Cardiac muscle cell (in vitro differentiated cells and primary cell): ENCODE data around the gene LRMDA. TPM values are rescaled to one million over a fixed set of nuclear protein-coding genes. Genes with fewer than 3 reads are reported as not detected.
A peak's percentile ranks its signal among the peaks of the same experiment; 100 is the strongest.

ENCODE experiments used
- DNase-seq, 2 donors: peaks; one replicate each; pipeline versions ENCODE4 v3.0.0 to v3.0.0-alpha.2; 2010 to 2017; ENCODE audit warnings: low read depth in 1 of 2, low spot score in 1 of 2
- H3K27ac ChIP-seq: fragments of 200-600 bp; sonication (generic); 2 replicates; pipeline ENCODE4 v1.5.1; 2016
- H3K27me3 ChIP-seq: fragments of 200-600 bp; sonication (generic); 2 replicates; pipeline ENCODE4 v1.6.0; 2016; ENCODE audit warnings: control low read depth
- H3K36me3 ChIP-seq: fragments of 200-600 bp; sonication (generic); 2 replicates; pipeline ENCODE4 v1.5.1; 2016; ENCODE audit warnings: control low read depth
- H3K4me1 ChIP-seq: fragments of 200-600 bp; sonication (generic); 2 replicates; pipeline ENCODE4 v1.8.1; 2017; ENCODE audit warnings: low read depth, mild to moderate bottlenecking, mixed run types
- H3K4me3 ChIP-seq: fragments of 200-600 bp; sonication (generic); 2 replicates; pipeline ENCODE4 v1.5.1; 2016; ENCODE audit warnings: mild to moderate bottlenecking
- H3K9me3 ChIP-seq: fragments of 200-600 bp; sonication (generic); 2 replicates; pipeline ENCODE4 v1.5.1; 2017; ENCODE audit warnings: low read depth, mild to moderate bottlenecking, control low read depth
- CTCF ChIP-seq: IDR thresholded peaks from 2 replicates; pipeline ENCODE4 v1.5.1; 2012; ENCODE audit warnings: low read depth, mild to moderate bottlenecking, low read length
- polyA plus RNA-seq: library from polyadenylated mRNA; unstranded; fragments of >200 nt; fragmentation: Nextera tagmentation; extraction: Ambion mirVana; gene quantifications from 2 replicates; pipeline ENCODE4 v1.2.1, GENCODE V29; 2016
- total RNA-seq: library from RNA; depleted of rRNA; stranded (reverse); fragments of >200 nt; gene quantifications from 2 replicates; pipeline ENCODE4 v1.2.3, GENCODE V29; 2016

The LRMDA gene
- total and polyA plus RNA-seq, 2 experiments from 2014 or later = 6.2 to 11.7 TPM

- Histone ChIP-seq H3K9me3 (no peaks in the 10 kb centered on the region), H3K4me3 (peak overlapping the region; percentile 71), H3K4me1 (peaks cover 8% of the 10 kb centered on the region), H3K27me3 (peaks cover 53% of the 10 kb centered on the region), H3K27ac (peak overlapping the region; percentile 76), H3K36me3 (no peaks in the 10 kb centered on the region)
- TF ChIP-seq CTCF = no peak
- DNase-seq = peak in 1 of 2 donors; percentile 12
These were observed 24.2 kb upstream of the LRMDA start for GRCh38 chr10:75407224-75407712.

- peaks cover 59% of the 10 kb centered on the region for H3K27me3 ChIP-seq
- TF ChIP-seq CTCF = no peak
- no peaks in the 10 kb centered on the region for H3K36me3 ChIP-seq
- no peaks in the 10 kb centered on the region for H3K9me3 ChIP-seq
- H3K4me3 ChIP-seq = peak overlapping the region; percentile 71
- peaks cover 8% of the 10 kb centered on the region for H3K4me1 ChIP-seq
- DNase-seq = peak; percentile 56 to 66
- H3K27ac ChIP-seq = peak overlapping the region; percentile 76
These were observed 23.5 kb upstream of the LRMDA start for GRCh38 chr10:75407713-75408508.

GRCh38 chr10:75408509-75408875 is 22.9 kb upstream of the LRMDA start:
- no peak for TF ChIP-seq CTCF
- Histone ChIP-seq H3K9me3 (no peaks in the 10 kb centered on the region), H3K36me3 (no peaks in the 10 kb centered on the region), H3K4me1 (peaks cover 8% of the 10 kb centered on the region), H3K27ac (peak overlapping the region; percentile 46), H3K4me3 (peak overlapping the region; percentile 71), H3K27me3 (peaks cover 64% of the 10 kb centered on the region)
- peak in 1 of 2 donors; percentile 38 for DNase-seq

- H3K27me3 ChIP-seq = peaks cover 70% of the 10 kb centered on the region
These were observed 22.2 kb upstream of the LRMDA start for GRCh38 chr10:75408911-75409885.

More at GRCh38 chr10:75408911-75409885, 22.2 kb upstream of the LRMDA start:
- no peak for TF ChIP-seq CTCF
- peak; percentile 67 to 83 for DNase-seq
- Histone ChIP-seq H3K4me1 (peaks cover 8% of the 10 kb centered on the region), H3K27ac (peak overlapping the region; percentile 13), H3K4me3 (peak overlapping the region; percentile 71), H3K36me3 (no peaks in the 10 kb centered on the region), H3K9me3 (no peaks in the 10 kb centered on the region)
